UCSD-AML1 (cell line): ENCODE measurements around the gene MAPKAPK2.

ENCODE experiments used
- DNase-seq: peaks from one replicate; lab custom pipeline; 2025; ENCODE audit not compliant: unreplicated experiment; lab: John Stamatoyannopoulos, UW

The MAPKAPK2 gene

GRCh38 chr1:206702260-206702659 lies 17.6 kb downstream of the MAPKAPK2 start:
- no peak for DNase-seq

GRCh38 chr1:206702803-206703202 lies 18.1 kb downstream of the MAPKAPK2 start:
- no peak for DNase-seq

- no peak for DNase-seq
Observed at GRCh38 chr1:206703661-206704060, 19.0 kb downstream of the MAPKAPK2 start.

- no peak for DNase-seq
Observed at GRCh38 chr1:206704226-206704625, 19.5 kb downstream of the MAPKAPK2 start.

DNA sequence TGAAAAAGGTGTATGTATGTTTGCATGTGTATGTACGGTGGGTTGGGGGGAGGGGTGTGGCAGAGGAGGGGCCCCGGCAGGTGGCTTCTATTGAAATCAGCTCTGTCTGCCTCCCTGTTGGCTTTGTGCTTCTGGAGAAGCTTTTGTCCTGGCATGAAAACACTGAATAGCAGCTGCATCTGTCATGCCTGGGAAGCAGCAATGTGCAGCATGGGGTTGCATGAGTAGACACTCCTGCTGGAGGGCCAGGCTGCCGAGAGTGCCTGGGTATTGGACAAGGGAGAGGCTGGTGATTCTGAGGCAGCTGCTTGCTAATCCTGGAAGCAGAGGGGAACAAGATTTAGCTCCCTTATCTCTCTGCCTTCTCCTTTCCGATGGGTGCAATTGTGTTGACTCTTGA lies 20.5 kb downstream of the MAPKAPK2 start:
- no peak for DNase-seq

- DNase-seq, result no peak
Observed at GRCh38 chr1:206705726-206706297, 21.1 kb downstream of the MAPKAPK2 start.

GRCh38 chr1:206706298-206706791 lies 21.6 kb downstream of the MAPKAPK2 start:
- no peak for DNase-seq

GRCh38 chr1:206706806-206707366 lies 22.2 kb downstream of the MAPKAPK2 start:
- DNase-seq, result no peak

GRCh38 chr1:206708058-206708457 lies 23.4 kb downstream of the MAPKAPK2 start:
- no peak for DNase-seq

GRCh38 chr1:206708882-206709281 lies 24.2 kb downstream of the MAPKAPK2 start:
- DNase-seq, result no peak

GRCh38 chr1:206709322-206709721 lies 24.6 kb downstream of the MAPKAPK2 start:
- no peak for DNase-seq

DNA sequence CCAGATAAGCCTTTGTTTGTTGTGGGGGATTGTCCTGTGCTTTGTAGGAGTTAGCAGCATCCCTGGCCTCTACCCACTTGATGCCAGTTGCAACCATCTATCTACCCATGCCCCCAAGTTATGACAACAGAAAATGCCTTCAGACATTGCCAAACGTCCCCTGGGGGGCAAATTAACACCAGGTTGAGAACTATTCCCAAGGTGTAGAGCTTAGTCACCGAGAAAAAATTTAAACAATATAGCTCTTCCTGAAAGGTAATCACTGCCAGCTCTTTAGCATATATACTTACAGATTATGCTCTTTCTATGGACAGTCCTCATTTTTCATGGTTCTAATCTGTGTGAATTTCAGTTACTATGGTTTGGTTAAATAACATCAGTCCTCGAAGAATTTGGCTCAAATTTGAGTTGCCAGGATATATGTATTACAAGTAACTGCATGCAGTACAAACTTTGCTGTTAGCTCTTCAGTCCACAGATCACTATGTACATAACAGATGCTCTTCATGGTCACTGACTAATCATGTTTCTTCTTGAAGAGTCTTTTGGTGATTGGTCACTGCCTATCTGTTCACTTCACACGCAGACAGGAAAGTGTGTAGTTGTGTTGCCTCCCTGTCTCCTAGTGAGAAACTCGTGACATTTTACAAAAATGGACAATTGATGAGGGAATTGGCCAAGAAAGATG lies 25.2 kb downstream of the MAPKAPK2 start:
- DNase-seq, result no peak

GRCh38 chr1:206710460-206710823 lies 25.7 kb downstream of the MAPKAPK2 start:
- DNase-seq, result no peak

DNA sequence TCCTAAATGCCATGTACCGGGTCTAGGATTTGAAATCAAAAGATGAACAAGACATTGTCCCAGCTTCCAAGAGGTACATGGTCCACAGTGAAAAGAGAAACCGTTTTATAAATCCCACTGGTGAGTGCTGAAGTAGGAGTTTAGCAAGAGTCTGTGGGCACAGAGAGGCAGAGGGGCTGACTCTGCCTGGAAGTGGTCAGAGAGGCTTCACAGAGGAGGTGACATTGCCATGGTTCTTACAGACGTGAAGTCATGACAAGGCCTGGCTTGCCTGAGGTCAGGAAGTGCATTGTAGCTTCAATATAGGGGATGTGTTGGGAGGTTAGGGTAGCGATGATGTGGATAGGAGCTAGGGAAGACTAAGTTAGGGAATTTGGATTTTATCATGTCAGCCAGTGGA lies 28.4 kb downstream of the MAPKAPK2 start:
- no peak for DNase-seq

DNA sequence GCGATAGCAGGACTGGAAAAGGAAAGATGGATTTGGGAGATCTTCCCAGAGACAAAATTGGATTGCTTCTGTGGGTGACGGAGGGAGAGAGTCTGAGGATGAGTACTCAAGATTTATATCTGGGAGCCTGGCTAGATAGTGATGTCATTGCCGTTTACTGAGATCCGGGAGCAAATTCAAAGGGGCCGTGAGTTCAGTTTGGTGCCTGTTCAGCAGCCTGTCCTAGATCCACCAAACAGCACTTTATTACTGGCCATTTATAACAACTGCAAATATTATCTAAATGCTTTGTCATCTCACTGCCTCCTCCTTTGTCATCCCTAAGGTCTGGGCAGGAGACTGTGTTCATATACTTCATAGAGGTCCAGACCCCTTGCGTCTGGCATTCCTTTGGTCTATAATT lies 29.2 kb downstream of the MAPKAPK2 start:
- DNase-seq, result no peak

DNA sequence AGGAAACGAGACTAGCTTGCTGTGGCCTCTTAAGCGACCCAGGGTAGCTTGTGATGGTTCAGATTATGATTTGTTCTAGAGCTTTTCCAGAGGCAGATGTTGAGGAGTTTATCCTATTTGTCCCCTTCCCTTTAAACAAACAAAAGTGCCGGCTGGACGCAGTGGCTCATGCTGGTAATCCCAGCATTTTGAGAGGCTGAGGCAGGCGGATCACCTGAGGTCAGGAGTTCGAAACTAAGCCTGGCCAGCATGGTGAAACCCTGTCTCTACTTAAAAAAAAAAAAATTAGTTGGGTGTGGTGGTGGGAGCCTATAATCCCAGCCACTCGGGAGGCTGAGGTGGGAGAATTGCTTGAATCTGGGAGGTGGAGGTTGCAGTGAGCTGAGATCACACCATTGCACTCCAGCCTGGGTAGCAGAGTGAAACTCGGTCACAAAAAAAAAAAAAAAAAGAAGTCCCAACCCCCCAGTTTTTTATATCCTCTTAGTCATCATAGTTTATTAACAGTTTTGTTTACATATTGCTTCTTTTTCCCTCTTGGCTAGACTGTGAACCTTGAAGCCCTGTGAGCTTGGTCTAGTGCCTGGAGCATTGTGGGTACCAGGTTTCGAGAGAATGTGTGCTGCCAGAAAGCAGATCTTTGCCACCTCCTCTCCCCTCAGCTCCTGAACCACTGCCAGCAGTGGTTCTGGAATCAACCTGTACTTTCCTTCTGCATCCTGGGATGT lies 29.8 kb downstream of the MAPKAPK2 start:
- DNase-seq, result no peak

DNA sequence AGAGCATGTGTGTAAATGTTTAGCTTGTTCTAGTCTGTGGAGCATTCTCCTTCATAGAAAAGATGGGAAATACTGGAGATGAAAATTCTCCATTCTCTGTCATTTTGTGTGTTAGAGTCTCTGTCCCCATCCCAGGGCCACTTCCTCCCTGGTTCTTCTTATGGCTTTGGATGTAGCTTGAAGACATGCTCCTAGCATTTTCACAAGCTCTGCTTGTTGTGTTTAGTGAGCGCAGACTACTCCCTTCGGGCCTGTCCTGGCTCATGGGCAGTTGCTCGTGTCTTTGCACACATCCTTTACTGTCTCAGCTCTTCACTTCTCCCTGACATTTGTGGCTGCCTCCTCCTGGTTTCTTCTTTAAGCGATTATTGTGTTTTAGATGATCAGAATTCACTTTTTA lies 30.4 kb downstream of the MAPKAPK2 start:
- DNase-seq, result no peak

GRCh38 chr1:206715552-206716158 lies 30.9 kb downstream of the MAPKAPK2 start:
- no peak for DNase-seq

GRCh38 chr1:206716159-206716869 lies 31.6 kb downstream of the MAPKAPK2 start:
- DNase-seq, result no peak

DNA sequence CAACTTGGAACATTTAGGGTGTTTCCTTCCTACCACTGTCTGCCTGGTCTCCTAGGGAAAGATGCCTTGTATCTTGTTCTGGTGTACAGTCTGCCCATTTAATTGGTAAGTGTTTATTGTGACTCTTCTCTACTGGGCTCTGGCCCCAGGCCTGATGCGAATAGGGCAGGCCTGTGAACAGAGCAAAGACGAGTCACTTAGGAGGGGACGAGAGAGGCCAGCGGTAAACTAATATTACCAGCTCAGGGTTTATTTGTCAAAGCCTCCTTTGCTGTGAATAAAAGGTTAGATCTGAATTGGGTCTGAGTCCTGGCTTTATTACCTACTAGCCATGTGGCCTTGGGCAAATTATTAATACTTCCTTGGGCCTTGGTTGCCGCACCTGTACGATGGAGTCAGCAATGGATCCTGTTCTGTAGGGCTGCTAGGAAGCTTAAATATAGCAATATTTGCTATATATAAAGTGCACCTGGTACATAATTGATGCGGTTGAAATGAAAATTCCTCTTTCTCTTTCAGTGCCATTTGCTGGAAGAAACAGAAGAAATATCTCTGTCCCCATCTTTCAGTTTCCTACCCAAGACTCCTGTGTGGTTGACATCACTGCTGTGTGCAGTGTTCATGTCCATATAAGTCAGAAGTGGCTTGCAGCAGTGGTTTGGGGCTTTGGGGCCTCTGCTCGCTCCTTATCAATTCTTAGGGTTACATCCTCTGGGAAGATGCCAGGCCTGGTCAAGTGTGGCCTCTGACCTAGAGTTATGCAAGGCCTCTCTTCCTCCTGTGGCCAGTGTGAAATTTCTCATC lies 32.4 kb downstream of the MAPKAPK2 start:
- peak; percentile 53 for DNase-seq
